NCI-H748 (cell line): Measurements from ENCODE around the gene SIK2.

ENCODE experiments used
- DNase-seq: peaks from one replicate; lab custom pipeline; 2025; ENCODE audit not compliant: unreplicated experiment; lab: John Stamatoyannopoulos, UW

The SIK2 gene

DNA sequence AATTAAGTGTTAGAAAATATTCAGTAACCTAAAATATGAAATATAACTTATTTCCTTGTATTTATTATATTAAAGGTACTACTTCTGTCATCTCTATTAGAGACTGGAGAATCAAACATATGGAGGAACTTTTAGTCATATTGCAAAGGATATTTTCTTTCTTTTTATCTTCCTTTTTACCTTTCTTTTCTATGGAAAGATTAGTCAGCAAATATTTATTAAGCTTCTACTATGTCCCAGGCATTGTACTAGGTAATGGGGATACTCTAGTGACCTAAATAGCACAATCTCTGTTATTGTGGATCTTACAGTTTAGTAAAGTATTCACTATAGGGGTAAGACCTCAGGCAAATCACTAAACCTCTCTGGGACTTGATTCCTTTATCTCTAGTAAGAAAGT lies 18.3 kb downstream of the SIK2 start:
- no peak for DNase-seq

DNA sequence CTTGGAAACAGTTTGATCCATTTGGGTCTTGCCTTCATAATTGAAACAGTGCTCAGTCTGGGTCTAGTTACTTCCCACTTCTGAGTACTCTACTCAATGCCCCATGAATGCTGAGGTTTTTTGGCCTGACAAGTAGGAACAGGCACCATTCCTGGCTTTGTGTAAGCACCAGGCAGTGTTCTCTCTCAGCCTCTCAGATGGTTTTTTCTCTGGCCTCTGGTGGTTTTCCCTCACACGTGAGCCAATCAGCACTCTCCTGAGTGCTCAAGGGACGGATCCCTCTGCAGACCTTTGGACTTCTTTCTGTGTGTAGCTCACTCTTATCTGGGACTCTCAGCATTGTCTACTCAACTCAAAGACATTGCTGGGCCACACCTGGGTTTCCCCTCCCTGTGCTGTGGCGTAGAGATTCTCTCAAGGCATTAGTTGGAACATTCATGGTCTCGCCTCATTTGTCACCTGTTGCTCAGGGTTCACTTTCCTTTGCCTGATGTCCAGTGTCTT lies 21.3 kb downstream of the SIK2 start:
- DNase-seq, result no peak

DNA sequence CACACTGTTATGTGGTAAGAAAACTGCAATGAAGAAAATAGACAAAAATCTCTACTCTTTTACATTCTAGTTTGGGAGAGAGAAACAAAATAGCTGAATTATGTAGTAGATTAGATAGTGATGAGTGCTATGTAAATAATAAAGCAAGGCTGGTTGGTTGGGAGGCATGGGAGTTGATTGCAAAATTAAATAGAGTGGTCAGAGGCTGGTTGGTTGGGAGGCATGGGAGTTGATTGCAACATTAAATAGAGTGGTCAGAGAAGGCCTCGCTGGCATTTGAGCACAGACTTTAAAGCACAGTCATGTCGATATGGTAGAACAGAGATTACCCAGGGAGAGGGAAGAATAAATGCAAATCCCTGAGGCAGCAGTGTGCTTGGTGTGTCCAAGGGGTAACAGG lies 22.4 kb downstream of the SIK2 start:
- no peak for DNase-seq

DNA sequence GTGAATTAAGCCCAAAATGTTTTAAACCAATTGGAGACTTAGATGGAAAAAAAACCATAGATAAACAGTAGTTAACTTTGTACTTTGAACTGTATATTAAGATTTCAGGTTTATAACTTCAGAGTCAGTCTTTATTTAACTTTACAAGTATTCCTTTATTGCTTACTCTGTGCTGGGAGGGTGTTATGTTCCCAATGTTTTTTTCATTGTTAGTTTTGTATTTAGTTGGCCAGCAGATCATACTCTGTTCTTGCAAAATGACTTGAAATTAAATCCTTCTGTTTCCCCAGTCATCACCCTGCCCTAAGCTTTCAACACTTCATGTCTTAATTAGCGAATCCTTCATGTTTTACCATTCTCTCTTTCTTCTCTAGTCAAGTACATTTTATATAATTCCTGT lies 25.3 kb downstream of the SIK2 start:
- no peak for DNase-seq

DNA sequence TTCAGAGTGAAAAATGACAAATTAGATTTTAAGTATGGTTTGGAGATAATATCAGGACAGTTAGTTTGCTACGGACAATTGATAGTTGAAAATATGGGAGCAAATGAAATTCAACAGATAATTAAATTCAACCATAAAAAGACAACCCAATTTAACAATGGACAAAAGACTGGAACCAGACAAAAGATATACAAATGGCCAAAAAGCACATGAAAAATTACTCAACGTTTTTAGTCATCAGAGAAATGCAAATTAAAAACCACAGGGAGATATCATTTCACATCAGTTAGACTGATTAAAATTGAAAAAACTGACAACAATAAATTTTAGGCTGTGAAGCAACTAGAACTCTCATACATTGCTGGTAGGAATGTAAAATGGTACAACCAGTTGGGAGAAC lies 27.2 kb downstream of the SIK2 start:
- DNase-seq, result no peak

DNA sequence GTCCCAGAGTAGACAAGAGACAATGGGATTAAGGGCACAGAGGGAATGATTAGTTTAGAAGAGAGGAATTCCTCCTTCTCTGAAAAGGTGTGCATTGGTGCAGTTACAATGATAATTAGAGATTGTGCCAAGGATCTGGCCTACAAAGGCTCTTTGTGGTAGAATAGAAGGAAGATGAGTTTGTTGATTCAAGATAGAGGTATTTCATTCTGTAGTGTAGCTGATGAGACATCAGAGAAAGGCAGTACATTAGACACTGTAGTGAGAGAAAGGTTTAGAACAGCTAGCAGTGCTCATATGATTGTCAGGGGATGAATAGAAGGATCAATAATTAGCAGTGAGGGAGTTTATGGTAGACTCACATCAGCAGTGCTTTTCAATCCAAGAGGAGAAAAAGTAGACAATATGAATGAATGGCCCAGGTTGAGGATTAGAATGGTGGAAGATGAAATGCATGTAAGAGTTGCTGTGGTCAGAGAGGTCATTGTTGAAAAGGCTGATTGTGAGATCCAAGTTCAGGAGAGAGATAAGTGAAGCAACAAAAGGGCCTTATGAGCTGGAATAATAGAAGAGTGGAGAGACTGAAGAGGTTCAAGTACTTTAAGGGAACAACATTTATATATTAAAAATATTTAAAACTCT lies 28.9 kb downstream of the SIK2 start:
- DNase-seq, result no peak

DNA sequence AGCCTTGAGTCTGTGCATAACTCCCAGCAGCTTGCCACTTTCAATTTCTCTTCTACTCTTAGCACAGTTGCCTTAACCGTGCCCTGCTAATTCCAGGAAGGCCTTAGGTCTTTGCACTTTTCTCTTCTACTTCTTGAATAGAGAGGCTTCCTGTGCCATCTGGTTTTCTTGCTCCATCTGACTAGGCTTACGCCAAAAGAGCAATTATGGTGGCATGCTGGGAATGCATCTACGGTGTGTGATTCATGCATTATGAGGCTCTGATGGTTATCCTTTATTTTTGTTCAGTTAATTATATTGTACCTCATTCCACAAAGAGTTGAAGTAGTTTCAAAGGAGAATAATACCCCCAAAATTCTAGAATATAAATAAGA lies 29.4 kb downstream of the SIK2 start:
- no peak for DNase-seq

DNA sequence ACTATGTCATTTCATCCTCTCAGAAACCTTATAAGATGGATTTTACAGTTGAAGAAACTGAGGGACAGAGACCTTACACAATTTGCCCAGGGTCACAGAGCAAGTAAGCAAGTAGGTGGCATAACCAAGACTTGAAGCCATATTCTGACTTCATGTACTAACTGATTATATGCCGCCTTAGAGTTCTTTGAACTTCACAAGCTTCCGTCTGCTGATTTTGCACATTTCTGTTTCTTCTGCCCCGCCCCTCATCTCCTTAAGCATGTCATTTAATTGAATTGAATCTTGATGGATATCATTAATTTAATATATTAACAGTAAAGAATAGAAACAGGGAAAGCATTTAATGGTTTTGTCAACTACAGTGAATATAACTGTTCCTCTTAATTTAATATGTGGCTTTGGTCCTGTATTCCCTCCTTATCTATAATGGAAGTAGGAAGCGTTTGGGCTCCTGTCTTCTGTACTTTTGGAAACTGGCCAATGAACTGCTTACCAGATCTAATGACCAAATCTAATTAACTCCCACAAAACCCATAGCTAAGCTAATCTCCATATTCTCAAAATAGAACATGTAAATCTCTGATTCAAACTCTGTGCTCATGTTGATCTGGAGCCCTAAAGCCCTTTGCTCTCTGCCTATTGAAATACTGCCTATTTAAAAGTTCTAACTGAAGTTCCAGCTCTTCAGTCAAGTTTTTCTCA lies 30.4 kb downstream of the SIK2 start:
- DNase-seq, result no peak

DNA sequence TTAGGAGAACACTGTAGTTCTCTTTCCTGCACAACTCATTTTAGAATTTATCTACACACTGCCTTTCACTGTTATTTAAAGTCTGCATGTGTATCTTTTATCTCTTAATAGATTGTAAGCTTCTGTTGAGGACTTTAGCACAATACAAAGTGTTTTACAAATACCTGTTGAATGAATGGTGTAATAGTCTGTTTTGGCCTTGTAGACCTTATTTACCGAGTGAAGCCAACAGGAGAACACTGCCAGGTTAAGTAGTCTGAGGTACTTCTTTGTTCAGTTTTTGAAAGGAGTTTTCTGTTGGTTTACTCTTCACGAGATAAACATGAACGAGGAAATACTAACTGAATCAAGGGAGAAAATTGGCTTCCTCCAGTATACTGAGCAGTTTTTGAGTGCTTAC lies 31.0 kb downstream of the SIK2 start:
- DNase-seq, result peak; percentile 2

DNA sequence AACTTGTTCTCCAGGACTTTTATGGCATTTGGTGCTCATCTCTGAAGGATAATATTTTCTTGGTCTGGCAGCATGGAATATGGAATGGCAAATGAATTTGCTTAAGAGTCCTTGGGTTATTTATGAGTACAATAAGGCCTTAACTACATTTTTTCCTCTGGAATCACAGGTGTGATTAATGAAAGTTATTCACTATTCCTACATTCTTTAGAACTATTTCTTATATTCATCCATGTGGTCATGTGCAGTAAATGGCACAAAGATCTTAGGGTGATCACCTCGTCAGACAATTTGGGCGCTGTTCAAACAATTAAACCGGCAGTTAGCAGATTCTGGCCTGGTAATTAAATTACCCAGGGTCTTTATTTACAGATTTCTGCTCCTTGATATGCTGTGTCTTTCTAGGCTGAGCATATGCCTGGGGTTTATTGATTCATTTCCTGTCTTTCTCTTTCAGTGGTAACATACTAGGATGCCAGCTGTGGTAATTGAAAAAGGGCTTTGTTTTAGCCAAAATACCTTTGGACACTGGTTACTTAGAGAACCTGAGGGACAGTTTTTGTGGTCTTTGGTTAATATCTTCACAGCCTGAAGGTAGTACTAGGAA lies 31.6 kb downstream of the SIK2 start:
- peak; percentile 3 for DNase-seq

DNA sequence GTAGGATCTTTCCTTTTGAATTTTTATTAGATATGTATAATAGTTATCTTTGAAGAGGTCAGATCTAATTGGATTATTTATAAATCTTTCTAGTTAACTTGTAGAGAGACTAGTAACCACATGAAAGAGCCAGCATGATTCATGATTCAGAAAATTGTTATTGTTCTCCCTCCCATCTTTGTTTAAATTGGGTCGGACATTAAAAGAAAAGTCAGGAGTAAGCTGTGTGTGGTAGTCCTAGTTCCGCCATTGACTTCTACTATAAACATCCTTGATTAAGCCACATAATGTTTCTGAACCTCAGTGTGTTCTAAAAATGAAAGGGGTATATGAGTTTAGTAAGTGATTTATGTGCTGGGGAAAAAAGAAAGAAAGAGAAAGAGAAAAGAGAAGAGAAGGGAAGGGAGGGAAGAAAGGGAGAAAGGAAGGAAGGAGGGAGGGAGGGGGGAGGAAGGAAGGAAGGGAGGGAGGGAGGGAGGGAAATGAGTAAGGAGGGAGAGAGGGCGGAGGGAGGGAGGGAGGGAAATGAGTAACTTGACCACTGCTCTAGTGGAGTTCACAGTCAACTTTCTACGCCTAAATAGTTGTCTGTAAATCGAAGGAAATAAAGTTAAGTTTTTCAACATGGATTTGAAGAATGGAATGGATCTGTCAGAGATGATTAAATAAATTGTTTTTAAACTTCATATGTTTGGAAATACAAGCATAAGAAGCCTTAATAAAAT lies 32.9 kb downstream of the SIK2 start:
- DNase-seq, result no peak

DNA sequence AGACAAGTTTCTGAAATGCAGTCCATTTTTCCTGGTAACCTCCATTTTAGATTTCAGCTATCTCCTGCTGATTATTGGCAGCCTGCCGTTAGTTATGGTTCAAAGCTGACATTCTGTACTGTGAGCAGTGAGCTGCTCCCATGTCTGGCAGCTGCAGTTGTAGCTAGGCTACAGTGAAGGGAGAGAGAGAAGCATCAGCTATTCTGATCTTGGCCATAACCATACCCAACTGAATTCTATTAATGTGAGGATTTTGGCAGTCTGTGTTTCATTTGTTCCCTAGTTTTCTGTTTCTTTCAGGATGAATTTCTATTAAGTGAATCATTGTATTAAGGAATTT lies 33.4 kb downstream of the SIK2 start:
- no peak for DNase-seq

DNA sequence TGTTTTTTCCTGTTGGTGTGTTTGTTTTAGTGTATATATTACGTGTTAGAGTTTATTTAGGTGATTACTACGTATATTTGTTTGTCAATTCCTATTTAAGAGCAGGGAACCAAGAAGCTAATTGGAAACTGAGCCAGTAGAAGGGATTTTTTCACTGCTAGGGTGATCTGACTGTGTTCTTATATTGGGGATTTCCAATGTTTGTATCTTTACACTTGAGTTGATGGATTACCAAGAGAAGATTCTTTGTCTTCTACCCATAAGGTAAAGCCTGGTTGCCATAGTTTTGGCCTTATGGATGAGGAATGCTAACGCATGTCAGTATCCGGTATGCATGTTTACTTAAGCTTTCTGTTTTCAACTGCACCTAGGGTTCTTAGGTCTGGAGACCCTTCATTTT lies 35.6 kb downstream of the SIK2 start:
- peak; percentile 1 for DNase-seq

DNA sequence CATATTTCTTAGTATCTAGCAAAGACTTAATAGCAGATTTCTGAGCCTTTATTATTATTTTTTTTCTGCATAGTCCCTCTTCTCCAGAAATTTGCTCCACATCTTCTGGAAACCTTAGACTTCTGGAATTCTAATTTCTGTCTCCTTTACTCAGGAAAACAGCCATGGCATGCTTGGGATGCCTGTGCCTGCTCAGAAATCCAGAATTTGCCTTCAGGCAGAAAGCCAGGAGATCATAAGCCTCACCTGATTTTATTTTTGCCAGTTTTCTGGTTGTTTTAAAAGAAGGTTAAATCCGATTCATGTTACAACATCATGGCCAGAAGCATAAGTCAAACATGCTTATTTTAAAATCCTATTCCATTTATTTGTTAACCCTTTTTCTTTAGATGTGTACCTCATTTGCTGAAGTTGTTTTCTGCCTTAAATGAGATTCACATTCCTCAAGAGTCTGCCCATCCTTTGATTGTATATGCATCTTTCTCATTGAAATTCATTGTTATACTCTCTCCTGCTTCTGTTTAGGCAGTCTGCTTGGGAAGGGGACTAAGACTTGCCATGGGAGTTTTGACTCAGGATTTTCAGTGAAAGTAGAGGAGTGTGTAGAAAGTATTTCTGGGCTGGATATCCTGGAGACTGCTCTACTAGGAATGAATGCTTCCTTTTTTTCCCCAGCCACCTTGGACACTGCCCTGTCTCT lies 37.1 kb downstream of the SIK2 start:
- no peak for DNase-seq

DNA sequence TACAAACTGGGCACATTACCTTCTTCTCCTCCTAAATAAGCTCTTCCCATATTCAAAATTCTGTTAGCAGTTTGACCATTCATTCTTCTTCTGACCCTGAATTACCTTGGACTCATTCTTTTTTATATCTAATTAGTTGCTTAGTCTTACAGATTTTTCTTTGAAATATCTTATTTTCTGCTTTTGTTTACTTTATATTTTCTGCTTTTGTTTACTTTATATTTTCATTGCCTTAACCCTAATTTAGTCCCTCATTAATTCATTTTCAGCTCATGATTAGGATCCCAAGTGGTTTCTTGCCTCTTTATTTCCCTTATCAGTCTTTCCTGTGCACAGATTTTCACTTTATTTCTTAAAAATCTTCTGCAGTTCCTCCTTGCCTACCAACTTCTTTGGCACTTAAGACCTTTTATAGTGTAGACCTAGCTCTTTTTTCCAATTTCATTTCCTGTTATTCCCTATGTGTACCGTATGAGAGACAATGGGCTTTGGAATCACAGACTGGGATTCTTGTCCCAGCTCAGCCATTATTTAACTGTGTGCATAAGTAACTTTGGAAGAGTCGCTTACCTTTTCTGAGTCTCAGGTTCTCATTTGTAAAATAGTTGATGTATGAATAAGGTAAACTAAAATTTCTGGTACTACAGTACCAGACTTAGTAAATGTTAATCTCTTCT lies 39.2 kb downstream of the SIK2 start:
- no peak for DNase-seq

DNA sequence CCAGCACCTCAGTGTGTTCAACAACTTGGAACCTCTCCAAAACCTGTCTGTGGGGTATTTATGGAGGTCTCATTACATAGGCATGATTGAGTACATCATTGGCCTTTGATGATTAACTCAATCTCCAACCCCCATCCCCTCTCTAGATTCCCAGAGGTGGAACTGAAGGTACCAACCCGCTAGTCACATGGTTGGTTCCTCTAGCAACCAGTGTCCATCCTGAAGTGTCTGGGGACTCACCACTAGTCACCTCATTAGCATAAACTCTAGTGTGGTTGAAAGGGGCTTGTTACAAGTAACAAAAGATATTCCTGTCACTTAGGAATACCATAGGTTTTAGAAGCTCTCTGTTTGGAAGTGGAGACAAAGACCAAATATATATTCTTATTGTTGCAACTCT lies 40.3 kb downstream of the SIK2 start:
- no peak for DNase-seq

DNA sequence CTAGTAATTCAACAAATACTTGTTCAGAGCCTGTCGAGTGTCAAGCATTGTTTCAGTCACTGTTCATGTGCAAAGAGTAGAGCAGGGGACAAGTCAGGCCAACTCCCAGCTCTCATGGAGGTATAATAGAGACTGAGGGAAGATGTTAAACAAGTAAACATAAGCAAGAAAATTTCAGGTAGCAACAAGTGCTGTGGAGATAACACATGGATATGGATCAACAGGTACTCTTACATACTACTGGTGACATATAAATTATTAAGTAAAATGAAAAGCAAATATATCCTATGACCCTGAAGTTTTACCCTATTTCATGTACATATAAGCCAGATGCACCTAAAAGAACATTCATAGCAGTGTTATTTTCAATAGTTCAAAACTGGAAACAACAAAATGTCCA lies 42.7 kb downstream of the SIK2 start:
- DNase-seq, result no peak

DNA sequence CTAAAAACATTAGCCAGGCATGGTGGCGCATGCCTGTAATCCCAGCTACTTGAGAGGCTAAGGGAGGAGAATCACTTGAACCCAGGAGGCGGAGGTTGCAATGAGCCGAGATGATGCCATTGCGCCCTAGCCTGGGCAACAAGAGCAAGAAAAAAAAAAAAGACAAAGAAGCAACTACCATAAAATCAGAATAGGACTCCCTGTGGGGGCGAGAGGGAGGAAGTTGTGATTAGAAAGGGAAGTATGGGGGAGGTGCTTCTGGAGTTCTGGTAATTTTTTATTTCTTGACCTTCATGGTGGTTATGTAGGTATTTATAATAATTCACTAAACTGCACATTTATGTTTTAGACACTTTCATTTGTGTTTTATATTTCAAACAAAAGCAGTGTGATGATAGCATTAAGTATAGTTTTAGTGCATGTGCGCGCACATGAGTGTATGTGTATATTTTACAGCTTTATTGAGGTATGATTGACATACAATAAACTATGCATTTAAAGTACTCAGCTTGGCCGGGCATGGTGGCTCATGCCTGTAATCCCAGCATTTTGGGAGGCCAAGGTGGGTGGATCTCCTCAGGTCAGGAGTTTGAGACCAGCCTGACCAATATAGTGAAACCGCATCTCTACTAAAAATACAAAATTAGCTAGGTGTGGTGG lies 43.5 kb downstream of the SIK2 start:
- DNase-seq, result no peak

DNA sequence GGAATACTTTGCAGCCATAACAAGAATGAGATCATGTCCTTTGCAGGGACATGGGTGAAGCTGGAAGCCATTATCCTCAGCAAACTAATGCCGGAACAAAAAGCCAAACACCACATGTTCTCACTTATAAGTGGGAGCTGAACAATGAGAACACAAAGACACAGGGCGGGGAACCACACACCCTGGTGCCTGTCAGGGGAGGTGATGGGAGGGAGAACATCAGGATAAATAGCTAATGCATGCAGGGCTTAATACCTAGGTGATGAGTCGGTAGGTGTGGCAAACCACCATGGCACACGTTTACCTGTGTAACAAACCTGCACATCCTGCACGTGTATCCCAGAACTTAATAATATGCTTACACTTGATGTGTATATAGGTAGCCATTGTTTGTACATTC lies 49.1 kb downstream of the SIK2 start:
- peak; percentile 78 for DNase-seq

DNA sequence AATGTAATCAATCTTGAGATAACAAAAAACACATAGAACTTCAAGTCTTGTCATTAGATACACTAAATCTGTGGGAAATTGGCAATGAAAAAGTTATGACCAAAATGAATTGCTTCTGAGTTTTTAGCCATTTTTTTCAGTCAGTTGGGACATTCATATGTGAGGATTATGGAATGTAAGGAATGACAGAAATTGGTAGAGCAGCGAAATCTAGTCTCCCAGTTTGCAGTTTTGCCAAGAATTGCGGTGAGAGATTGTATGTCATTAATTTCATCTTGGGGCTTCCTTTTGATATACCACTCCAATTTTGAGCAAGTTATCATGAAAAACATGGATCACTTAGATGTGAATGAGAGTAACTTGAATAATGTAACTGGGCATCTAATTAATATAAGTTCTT lies 49.9 kb downstream of the SIK2 start:
- DNase-seq, result no peak
